Breast epithelium (tissue), 3 donors: ENCODE measurements around the gene MBP.

Source experiments
- POLR2A ChIP-seq: fragments of 450-650 bp; IDR thresholded peaks from one replicate; pipeline ENCODE4 v1.6.1; 2016; ENCODE audit warnings: antibody characterized with exemption, mild to moderate bottlenecking, moderate library complexity
- POLR2AphosphoS5 ChIP-seq, 3 donors: sonication (generic); formaldehyde crosslinking; IDR thresholded peaks; one replicate each; pipeline ENCODE4 v1.6.1; 2017; ENCODE audit warnings: antibody characterized with exemption in 3 of 3
- TF ChIP-seq, protein P1 (sequence below), 3 donors: fragments of 450-650 bp; IDR thresholded peaks; one replicate each; pipeline ENCODE4 v1.5.1; 2016 to 2017; ENCODE audit warnings: antibody characterized with exemption in 3 of 3, mild to moderate bottlenecking in 3 of 3, moderate library complexity in 3 of 3

DNA sequence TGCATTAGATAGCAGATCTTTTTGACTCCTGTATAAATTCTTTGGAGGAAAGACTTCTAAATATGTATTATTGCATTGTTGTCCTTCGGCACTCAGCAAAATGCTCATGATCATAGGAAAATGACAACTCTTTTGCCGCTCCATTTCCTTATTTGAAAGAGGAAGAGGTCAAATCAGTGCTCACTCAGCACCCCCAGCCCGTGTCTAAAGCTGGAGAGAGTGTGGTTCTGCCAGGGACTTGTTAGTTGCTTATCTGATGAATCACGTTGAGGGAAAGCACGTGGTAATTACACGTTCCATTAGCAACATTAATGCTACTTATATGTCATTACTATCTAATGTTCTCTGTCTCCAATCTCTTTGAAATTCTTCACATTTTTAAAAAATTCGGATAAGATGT lies 46.0 kb upstream of the MBP start:
- TF ChIP-seq, protein P1, sequence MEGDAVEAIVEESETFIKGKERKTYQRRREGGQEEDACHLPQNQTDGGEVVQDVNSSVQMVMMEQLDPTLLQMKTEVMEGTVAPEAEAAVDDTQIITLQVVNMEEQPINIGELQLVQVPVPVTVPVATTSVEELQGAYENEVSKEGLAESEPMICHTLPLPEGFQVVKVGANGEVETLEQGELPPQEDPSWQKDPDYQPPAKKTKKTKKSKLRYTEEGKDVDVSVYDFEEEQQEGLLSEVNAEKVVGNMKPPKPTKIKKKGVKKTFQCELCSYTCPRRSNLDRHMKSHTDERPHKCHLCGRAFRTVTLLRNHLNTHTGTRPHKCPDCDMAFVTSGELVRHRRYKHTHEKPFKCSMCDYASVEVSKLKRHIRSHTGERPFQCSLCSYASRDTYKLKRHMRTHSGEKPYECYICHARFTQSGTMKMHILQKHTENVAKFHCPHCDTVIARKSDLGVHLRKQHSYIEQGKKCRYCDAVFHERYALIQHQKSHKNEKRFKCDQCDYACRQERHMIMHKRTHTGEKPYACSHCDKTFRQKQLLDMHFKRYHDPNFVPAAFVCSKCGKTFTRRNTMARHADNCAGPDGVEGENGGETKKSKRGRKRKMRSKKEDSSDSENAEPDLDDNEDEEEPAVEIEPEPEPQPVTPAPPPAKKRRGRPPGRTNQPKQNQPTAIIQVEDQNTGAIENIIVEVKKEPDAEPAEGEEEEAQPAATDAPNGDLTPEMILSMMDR (IDR thresholded peaks at IDR 0.05), result no peak
- TF ChIP-seq POLR2AphosphoS5 (IDR thresholded peaks at IDR 0.05) (no peak), POLR2A (no peak)
